Left renal cortex interstitium (tissue), 4 donors: ENCODE results near the gene RSRC2. TPM values are rescaled to one million over a fixed set of nuclear protein-coding genes. Genes with fewer than 3 reads are reported as not detected.
A peak's percentile ranks its signal among the peaks of the same experiment; 100 is the strongest.
"Not testable (repeated sequence)": the region's sequence is repeated elsewhere in the genome, so short reads cannot be mapped to it uniquely, and the experiment has no call there.

Source experiments
- DNase-seq, 4 donors: peaks; one replicate each; pipeline ENCODE4 v3.0.0-alpha.2; 2013; ENCODE audit warnings: low read depth in 4 of 4, low spot score in 2 of 4, missing footprints in 1 of 4
- polyA plus RNA-seq, 4 donors: library from polyadenylated mRNA; unstranded; fragments of 120-200 nt; gene quantifications; one replicate each; pipeline ENCODE4 v1.2.1, GENCODE V29; 2013; ENCODE audit not compliant: insufficient read length in 4 of 4

Gene RSRC2, protein sequence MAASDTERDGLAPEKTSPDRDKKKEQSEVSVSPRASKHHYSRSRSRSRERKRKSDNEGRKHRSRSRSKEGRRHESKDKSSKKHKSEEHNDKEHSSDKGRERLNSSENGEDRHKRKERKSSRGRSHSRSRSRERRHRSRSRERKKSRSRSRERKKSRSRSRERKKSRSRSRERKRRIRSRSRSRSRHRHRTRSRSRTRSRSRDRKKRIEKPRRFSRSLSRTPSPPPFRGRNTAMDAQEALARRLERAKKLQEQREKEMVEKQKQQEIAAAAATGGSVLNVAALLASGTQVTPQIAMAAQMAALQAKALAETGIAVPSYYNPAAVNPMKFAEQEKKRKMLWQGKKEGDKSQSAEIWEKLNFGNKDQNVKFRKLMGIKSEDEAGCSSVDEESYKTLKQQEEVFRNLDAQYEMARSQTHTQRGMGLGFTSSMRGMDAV
- polyA plus RNA-seq: 100 to 1,000 TPM; 161 to 249 (median 206) TPM

DNA sequence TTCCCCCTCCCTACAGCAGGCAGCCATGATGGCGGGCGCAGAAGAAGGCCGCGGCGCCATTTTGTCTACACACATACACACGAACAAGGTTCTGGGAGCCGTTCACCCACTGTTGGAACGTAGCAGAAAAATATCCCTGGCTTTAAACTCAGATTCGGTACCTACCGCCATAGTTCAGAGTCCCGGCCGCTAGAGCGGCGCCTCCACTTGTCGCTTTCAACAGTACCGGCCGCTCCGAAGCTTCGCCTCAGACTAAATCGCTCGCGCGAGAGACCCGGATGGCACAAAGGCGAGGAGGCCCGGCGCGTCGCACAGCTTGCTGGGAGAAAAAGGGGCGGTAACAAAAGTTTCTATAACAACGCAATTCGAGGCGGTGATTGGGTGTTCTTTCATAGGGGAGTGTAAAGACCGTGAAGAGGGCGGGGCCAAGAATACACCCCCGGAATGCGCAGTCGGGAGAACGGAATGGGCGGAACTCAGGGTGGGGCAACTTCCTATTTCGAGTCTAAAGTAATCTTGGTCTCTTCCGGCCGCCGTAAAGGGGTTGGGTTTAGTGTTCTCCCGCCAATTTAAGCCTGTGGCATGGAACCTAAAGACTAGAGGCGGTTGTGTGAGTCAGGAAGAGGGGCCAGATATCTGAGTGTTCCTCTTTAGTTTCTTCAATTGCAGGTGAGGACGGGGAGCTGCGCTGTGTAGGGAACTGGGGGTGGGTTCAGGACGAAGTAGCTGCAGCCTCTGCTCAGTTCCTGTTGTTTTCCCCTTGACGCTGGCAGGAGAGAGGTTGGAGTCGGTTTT, at the start of gene RSRC2, which contains the start of gene KNTC1:
Gene RSRC2 (minus strand): TSS at position 254 of the 795 bp plus-strand sequence. CDS start 83 bp downstream, at position 171.
Gene KNTC1 (plus strand): TSS at position 567 of the 795 bp plus-strand sequence. CDS start 2,815 bp downstream, outside the sequence.
- peak; percentile 99 to 100 (median 100) for DNase-seq

DNA sequence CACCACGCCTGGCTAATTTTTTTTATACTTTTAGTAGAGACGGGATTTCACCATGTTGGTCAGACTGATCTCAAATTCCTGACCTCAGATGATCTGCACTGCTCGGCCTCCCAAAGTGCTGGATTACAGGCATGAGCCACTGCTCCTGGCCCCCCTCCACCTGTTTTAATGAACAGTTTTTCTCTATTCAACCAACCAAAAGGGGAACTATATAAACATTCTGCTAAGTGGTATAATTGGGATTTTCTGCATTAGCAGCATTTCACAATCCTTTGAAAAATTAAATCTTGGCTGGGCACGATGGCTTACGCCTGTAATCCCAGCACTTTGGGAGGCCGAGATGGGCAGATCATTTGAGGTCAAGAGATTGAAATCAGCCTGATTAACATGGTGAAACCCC, 45.1 kb upstream of the RSRC2 start:
- DNase-seq: no peak

DNA sequence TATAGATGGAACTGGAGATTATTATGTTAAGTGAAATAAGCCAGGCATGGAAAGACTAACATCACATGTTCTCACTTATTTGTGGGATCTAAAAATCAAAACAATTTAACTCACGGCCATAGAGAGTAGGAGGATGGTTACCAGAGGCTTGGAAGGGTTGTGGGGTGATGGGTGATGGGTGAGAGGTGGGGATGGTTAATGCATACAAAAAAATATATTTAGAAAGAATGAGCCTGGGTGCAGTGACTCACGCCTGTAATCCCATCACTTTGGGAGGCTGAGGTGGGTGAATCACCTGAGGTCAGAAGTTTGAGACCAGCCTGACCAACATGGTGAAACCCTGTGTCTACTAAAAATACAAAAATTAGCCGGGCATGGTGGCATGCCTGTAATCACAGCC, 43.3 kb upstream of the RSRC2 start:
- DNase-seq: not testable (repeated sequence)

DNA sequence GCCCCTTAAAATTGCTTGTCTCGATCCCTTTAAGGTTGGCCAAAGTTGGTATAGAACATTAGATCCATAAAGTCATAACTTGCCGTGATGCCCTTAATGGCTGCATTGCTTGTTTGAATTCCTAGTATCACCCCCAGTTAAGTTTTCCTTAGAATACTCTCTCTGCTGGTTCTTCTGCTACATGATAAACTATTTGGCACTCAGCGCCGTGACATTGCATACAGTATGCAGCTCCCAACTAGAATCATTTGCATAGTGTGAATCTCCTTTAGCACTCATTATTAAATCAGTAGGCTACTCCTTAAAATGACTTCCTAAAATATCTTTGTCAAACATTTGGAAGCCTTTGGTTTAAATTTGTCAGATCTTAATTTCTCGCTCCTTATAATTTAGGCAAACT, 42.6 kb upstream of the RSRC2 start:
- no peak for DNase-seq

DNA sequence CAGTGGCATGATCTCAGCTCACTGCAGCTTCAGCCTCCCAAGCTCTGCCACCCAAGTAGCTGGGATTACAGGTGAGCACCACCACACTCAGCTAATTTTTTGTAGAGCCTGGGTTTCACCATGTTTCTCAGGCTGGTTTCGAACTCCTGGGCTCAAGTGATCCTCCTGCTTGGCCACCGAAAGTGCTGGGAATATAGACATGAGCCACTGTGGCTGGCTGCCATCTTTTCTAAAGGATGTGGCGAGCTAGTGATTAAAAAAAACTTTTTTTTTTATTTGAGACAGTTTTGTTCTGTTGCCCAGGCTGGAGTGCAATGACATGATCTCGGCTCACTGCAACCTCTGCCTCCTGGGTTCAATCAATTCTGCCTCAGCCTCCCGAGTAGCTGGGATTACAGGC, 40.1 kb upstream of the RSRC2 start:
- not testable (repeated sequence) for DNase-seq

DNA sequence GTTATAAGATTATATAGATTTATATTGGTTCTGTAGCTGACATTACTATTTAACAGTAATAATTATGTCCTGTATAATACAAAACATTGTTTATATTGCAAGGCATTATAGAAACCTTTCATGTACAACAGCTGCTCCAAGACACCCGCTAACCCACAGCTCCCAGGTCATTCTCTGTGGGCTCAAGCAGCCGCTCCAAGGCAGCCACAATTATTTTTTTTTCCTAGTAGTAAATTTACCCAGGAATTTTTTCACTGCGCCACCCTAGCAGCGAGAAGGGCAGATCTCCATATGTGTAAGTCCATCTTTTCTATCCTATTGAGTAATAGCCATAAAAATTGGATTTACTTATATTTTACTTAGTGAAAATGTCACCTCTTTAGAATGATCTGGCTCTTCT, 36.6 kb upstream of the RSRC2 start:
- DNase-seq: no peak

DNA sequence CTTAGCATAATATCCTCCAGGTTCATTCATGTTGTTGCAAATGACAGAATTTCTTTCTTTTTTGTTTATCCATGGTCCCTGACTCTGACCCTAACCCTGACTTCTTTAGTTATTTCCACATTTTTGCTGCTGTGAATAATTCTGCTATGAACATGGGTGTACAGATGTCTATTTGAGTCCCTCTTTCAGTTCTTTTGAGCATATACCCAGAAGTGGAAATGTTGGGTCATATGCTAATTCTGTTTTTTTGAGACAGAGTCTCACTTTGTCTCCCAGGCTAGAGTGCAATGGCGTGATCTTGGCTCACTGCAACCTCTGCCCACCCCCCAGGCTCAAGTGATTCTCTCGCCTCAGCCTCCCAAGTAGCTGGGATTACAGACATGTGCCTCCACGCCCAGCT, 33.4 kb upstream of the RSRC2 start:
- DNase-seq: no peak

DNA sequence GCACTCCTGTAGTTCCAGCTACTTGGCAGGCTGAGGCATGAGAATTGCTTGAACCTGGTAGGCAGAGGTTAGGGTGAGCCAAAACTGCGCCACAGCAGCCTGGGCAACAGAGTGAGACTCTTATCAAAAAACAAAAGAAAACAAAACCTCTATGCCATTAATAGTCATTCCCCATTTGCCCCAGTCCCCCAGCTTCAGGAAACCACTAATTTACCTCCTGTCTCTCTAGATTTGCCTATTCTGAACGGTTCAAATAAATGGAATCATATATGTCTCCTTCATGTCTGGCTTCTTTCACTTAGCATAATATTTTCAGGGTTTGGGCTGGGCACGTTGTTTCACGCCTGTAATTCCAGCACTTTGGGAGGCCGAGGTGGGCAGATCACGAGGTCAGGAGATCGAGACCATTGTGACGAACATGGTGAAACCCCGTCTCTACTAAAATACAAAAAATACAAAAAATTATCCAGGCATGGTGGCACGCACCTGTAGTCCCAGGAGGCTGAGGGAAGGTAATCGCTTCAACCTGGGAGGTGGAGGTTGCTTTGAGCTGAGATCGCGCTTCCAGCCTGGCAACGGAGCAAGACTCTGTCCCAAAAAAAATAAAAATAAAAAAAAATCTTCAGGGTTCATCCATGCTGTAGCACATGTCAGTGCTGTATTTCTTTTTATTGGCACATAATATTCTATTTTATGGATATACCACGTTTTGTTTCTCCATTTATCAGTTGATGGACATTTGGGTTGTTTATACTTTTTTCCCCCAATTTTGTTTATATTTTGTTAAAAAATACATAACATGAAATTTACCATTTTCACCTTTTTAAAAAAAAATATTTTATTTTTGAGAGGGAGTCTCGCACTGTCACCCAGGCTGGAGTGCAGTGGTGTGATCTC, 32.3 kb upstream of the RSRC2 start:
- no peak for DNase-seq

DNA sequence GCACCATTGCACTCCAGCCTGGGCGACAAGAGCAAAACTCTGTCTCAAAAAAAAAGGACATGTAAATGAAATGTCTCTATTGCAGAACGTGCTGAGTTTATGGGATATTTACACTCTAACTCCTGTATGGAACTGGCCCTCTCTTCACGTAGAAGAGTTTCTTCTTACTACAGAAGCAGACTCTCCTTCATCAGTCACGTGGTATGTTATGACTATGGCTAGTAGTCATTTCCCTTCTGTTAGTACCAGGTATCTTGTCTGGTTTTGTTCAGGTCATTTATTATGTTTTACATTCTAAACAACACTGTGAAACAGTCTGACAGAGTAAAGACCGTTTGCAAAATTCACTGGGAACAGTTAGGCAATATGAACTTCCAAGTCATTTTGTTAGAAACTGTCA, 20.6 kb upstream of the RSRC2 start:
- DNase-seq: no peak

DNA sequence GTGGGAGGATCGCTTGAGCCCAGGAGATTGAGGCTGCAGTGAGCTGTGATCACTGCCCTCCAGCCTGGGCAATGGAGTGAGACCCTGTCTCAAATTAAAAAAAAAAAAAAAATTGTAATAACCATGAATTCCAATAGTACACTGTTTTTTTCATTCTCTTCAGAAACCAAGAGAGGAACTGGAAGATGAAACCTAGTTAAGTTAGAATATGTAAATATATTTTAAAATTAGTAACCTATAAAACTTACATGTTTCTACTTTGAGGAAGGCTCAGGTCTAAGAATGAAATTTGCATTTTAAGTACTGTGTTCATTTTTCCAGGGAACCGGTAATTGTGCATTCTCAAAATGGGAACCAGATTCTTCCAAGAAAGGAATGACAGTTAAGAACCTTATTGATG, 19.1 kb upstream of the RSRC2 start:
- no peak for DNase-seq

DNA sequence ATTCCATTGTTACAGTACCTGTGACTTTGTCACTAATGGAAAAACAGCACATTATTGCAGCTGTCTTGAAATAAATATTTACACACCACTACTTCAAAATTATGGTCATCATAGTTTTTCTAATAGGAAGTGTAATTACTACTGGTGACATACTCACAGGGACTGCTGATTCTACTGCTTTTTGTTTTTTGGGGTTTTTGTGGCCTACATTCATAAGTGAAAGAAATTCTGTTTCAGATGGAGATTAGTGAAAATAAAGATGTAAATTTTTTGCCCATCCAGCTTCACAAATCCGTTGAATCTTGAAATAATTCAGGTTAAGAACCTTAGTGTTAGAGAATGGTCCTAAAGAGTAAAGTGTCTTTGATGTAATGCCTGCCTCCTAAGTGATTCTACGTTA, 17.8 kb upstream of the RSRC2 start:
- no peak for DNase-seq

DNA sequence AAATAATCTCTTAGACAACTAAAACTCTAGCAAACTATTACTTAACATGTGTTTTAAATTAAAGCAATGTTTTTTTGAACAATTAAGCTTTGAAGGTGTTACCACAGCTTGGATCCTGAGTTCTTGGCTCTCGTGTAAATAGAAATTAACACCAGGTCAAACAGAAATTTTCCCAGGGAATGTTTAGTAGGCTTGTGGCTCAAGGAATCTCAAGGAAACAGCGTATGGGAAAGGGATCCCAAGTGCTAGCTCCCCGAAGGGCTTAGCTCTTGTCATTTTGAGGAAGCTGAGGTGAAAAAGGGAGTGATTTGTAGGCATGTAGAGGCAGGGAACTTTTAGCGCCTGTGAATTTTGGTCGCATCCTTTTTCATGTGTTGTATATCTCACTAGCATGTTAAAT, 11.8 kb upstream of the RSRC2 start:
- DNase-seq: no peak

DNA sequence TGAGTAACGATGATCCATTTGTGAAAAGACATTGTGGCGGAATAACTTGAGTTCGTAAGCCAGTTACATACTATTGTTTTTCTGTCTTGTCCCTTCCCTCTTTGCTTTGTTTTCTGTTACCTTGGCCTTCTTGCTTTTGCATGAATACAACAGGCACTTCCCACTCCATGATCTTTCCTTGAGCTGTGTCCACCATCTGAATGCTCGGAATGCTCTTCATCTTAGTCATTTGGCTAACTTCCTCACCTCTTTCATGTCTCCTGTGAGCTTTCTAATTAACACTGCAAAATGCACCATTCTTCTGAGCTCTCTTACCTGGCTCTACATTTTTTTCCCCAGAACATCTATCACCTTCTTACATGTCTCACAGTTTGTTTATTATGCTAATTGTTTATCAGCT, 10.3 kb upstream of the RSRC2 start:
- no peak for DNase-seq

DNA sequence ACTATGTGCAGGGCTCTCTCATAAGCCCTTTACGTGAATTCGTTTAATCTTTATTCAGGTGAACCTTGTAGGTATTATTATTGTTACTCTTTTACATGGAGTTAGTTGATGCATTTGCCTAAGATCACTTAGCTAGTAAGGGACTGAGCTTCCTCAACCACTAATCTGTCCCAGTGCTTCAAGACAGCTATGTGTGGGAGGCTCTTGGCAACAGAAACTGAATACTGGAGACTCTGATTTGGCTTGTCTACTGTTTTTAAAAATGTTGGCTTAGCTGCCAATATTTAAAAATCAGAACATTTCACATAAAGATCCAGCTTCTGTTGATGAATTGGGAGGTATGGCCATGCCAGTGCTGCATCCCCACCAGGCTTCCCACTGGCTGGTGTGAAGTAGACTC, 7.1 kb upstream of the RSRC2 start:
- no peak for DNase-seq

DNA sequence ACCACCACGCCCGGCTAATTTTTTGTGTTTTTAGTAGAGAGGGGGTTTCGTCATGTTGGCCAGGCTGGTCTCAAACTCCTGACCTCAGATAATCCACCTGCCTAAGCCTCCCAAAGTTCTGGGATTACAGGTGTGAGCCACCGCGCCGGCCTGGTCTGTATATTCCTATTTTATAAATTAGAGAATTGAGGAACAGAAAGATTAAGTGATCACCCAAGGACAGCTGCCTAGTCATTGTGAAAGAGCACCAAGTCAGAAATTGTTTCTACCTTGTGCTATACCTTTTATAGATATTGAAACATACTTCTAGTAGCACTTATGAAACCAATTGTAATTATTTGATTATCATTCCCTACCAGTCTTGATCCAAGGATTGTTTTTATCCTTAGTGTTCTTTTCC, 2.3 kb upstream of the RSRC2 start:
- no peak for DNase-seq

DNA sequence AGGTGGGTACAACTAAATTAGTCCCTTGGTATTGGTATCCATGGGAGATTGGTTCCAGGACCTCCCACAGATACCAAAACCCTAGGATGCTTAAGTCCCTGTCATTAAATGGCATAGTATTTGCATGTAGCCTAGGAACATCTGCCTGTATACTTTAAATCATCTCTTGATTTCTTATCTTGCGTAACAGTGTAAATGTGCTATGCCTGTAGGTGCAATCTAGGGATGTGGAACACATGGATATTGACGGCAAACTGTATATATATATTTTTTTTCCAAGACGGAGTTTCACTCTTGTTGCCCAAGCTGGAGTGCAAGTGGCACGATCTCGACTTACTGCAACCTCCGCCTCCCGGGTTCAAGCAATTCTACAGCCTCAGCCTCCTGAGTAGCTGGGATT, 1.8 kb upstream of the RSRC2 start:
- DNase-seq: no peak

DNA sequence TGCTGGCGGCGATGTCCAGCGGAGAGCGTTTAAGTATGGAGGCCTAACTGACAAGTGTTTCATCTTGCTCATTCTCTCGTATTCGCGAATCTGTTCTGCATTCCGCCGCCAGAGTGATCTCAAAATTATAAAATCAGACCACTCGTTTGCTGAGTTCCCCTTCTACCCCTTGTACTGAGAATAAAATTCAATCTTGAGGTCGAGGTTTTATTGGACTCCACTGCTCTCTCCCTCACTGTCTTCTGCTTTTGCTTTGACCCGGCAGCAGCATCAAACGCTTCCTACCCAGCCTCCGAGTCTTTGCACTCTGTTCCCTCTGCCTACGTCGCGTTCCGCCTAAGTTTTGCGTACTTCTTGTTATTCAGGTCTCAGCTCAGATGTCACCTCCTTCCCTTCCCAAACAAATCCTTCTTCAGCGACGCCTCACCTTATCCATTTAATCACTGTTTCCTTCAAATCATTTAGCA, 775 bp upstream of the RSRC2 start:
- DNase-seq: no peak

DNA sequence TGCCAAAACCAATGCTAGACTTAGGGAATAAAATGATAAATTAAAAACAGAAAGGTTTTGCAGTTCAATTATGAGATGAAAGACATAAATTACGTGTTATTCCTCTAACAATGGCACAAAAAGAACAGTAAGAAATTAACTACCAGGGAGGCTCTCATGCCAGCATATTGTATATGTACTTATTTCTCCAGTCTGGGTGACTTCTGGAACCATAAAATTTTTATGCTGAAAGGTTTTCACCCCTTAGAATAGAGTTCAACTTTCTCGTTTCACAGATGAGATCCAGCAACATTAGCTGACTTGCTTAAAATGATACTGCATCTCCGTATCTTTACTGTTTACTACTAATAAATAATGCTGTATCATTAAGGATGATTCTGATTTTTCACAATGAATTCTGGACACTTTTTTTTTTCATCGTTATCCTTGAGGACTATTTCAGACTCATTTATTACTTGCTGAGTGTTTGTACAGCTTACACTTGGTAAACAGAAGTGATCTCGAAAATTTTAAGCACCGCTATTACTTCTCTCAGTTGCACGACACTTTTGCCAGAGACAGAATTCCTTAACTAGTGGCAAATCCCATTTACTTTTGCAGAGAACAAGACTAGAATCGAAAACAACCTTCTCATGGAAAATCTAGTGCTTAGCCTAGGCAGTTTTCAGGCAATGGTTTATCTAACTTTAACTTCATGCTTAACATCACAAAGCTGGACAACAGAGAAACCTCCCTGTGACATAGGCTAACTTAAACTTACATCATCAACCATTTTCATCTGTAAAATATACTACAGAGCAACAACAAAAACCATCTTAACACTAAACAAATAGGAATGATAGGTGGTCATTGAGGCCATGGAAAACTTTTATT, 2.7 kb downstream of the RSRC2 start:
- no peak for DNase-seq

DNA sequence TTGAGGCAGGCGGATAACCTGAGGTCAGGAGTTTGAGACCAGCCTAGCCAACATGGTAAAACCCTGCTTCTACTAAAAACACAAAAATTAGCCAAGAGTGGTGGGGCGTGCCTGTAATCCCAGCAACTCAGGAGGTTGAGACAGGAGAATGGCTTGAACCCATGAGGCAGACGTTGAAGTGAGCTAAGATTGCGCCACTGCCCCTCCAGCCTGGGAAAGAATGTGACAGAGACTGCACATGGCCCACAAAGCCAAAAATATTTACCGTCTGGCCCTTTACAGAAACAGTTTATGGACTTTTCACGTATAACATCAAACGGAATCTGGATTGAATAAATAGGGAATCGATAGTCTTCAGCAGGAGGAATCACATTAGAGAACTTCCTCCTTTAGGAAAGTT, 3.5 kb downstream of the RSRC2 start:
- no peak for DNase-seq

DNA sequence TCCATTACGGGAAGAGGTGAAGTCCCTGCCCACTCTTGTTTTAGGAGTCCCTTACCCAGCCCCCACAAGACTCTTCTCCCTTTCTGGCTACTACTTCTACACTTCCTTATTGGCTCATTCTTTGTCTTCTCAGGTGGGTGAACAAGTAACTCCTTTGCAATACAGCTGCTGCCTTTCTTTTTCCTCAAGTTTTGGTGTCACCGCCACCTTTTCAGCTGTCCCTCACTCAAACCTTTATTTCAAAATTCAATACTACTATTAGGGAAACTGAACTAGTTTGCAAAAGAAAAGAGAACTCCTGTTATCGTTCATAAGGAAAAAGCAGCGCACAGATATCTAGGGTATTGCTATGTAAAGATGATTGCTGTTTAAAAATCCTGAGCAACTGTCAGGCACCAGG, 6.1 kb downstream of the RSRC2 start:
- DNase-seq: no peak
